GM06990 (cell line): Measurements from ENCODE around the gene LSP1.

ENCODE experiments used
- DNase-seq: peaks from one replicate; pipeline ENCODE4 v3.0.0-alpha.2; 2011; ENCODE audit not compliant: insufficient read length; ENCODE audit errors: extremely low read depth
- H3K27me3 ChIP-seq: replicated peaks from 2 replicates; pipeline ENCODE4 v1.6.0; 2011; ENCODE audit warnings: low read length; ENCODE audit not compliant: control insufficient read depth, insufficient read depth
- H3K36me3 ChIP-seq: 2 replicates; pipeline ENCODE4 v1.5.1; 2011; ENCODE audit warnings: low read length; ENCODE audit not compliant: control insufficient read depth, insufficient read depth
- H3K4me3 ChIP-seq: replicated peaks from 2 replicates; pipeline ENCODE4 v1.5.1; 2011; ENCODE audit warnings: low read depth, mild to moderate bottlenecking, control low read depth, low read length
- CTCF ChIP-seq: IDR thresholded peaks from 2 replicates; pipeline ENCODE4 v1.5.1; 2011; ENCODE audit warnings: low read length, control low read depth, mild to moderate bottlenecking, inconsistent platforms; ENCODE audit not compliant: insufficient read depth, poor library complexity, severe bottlenecking

Gene LSP1

DNA sequence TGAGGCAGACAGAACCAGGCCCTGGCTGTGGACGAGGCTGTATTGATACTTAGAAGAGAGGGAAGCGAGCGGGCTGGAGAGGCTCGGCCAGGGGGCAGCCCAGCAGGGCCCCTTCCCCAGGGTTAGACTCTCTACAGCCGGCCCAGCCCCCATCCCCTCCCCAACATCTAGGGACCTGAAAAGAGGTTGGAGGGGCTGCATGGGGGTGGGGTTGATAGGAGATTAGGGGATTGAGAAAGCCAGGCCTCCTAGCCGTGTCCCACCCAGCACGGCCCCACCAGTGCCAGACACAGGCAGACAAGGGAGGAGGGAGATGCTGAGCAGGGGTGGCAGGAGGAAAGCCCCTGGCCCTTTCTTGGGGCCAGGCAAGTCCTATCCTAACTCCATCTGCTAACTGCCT lies 5.7 kb downstream of the LSP1 start:
- no peak for DNase-seq
- TF ChIP-seq CTCF = no peak
- H3K27me3 ChIP-seq = no peaks in the 10 kb centered on the region
- H3K36me3 ChIP-seq = peaks cover 32% of the 10 kb centered on the region
- H3K4me3 ChIP-seq = no peak overlapping the region

DNA sequence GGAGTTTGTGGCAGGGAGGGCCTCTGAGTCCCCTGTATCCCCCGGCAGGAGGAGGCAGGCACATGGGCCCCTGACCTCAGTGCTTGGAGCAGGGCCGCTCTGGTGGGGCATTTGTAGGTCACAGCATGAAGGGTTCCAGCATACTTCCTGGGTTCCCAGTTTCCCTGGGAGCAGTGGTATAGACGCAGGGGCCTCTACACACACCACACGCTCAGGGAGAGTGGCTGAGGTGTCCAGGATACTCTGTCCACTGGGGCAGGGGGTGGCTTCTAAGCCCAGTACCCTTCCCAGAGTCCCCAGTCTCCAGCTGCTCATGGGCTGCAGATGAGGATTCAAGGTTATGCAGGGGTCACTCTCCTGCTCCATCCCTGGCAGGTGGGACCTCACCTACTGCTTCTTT lies 6.1 kb downstream of the LSP1 start:
- Histone ChIP-seq H3K4me3 (no peak overlapping the region), H3K27me3 (no peaks in the 10 kb centered on the region), H3K36me3 (peaks cover 34% of the 10 kb centered on the region)
- no peak for DNase-seq
- TF ChIP-seq CTCF = no peak

DNA sequence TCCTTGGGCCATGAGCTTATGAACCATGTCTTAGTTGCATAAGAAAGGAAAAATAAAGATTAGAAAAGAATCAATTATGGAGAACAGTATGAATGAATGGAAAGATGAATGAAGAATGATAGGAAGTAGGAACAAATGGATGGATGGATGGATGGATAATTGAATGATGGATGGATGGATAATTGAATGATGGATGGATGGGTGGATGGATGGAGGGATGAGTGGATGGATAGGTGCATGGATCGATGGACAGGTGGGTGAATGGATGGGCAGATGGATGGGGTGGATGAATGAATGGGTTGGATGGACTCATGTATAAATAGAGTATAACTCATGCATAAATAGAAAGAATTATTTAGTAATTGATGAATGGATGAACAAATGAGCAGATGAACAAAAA lies 7.2 kb downstream of the LSP1 start:
- no peak overlapping the region for H3K4me3 ChIP-seq
- no peak for DNase-seq
- no peak for TF ChIP-seq CTCF
- no peaks in the 10 kb centered on the region for H3K27me3 ChIP-seq
- H3K36me3 ChIP-seq = peaks cover 35% of the 10 kb centered on the region

- Histone ChIP-seq H3K4me3 (no peak overlapping the region), H3K36me3 (peaks cover 40% of the 10 kb centered on the region), H3K27me3 (no peaks in the 10 kb centered on the region)
- no peak for TF ChIP-seq CTCF
- DNase-seq = no peak
Measured at GRCh38 chr11:1861435-1862411, 8.8 kb downstream of the LSP1 start.

- Histone ChIP-seq H3K27me3 (no peaks in the 10 kb centered on the region), H3K36me3 (peaks cover 38% of the 10 kb centered on the region), H3K4me3 (no peak overlapping the region)
- TF ChIP-seq CTCF = no peak
- DNase-seq = no peak
Measured at GRCh38 chr11:1862588-1863351, 9.9 kb downstream of the LSP1 start.
